GM19455 (cell line): Measurements from ENCODE around the gene AKR1B1.
"Not testable (repeated sequence)": the region's sequence is repeated elsewhere in the genome, so short reads cannot be mapped to it uniquely, and the experiment has no call there.

Source experiments
- ATAC-seq: cut with Tn5 transposase; IDR thresholded peaks from one replicate; pipeline ENCODE4 v1.9.1; 2021; ENCODE audit not compliant: unreplicated experiment

Gene AKR1B1

GRCh38 chr7:134458806-134459698, at the start of gene AKR1B1:
Gene AKR1B1, minus strand, starts transcription at chr7:134459100. Its CDS starts 38 bp downstream, at chr7:134459062.
- peak; percentile 95 for ATAC-seq

GRCh38 chr7:134505856-134506255, 47.0 kb upstream of the AKR1B1 start:
- no peak for ATAC-seq

GRCh38 chr7:134504660-134505164, 45.8 kb upstream of the AKR1B1 start:
- ATAC-seq, result no peak

- ATAC-seq, result no peak
These were observed 43.8 kb upstream of the AKR1B1 start for GRCh38 chr7:134502463-134503371.

- no peak for ATAC-seq
These were observed 42.1 kb upstream of the AKR1B1 start for GRCh38 chr7:134500982-134501381.

- no peak for ATAC-seq
These were observed 41.5 kb upstream of the AKR1B1 start for GRCh38 chr7:134500406-134500805.

- no peak for ATAC-seq
These were observed 36.6 kb upstream of the AKR1B1 start for GRCh38 chr7:134495546-134495945.

- no peak for ATAC-seq
These were observed 34.2 kb upstream of the AKR1B1 start for GRCh38 chr7:134493091-134493490.

- ATAC-seq, result not testable (repeated sequence)
These were observed 28.8 kb upstream of the AKR1B1 start for GRCh38 chr7:134487721-134488120.

GRCh38 chr7:134485203-134485602, 26.3 kb upstream of the AKR1B1 start:
- ATAC-seq, result no peak

- ATAC-seq, result no peak
These were observed 24.4 kb upstream of the AKR1B1 start for GRCh38 chr7:134483296-134483695.

- no peak for ATAC-seq
These were observed 24.0 kb upstream of the AKR1B1 start for GRCh38 chr7:134482858-134483257.

- ATAC-seq, result no peak
These were observed 22.3 kb upstream of the AKR1B1 start for GRCh38 chr7:134481167-134481566.

GRCh38 chr7:134480730-134481129, 21.8 kb upstream of the AKR1B1 start:
- no peak for ATAC-seq

- no peak for ATAC-seq
These were observed 21.3 kb upstream of the AKR1B1 start for GRCh38 chr7:134480202-134480601.

GRCh38 chr7:134478707-134479106, 19.8 kb upstream of the AKR1B1 start:
- ATAC-seq, result no peak

GRCh38 chr7:134477954-134478353, 19.1 kb upstream of the AKR1B1 start:
- ATAC-seq, result no peak

GRCh38 chr7:134476044-134476443, 17.1 kb upstream of the AKR1B1 start:
- no peak for ATAC-seq

- no peak for ATAC-seq
These were observed 15.9 kb upstream of the AKR1B1 start for GRCh38 chr7:134474828-134475227.

- no peak for ATAC-seq
These were observed 15.0 kb upstream of the AKR1B1 start for GRCh38 chr7:134473861-134474291.

- no peak for ATAC-seq
These were observed 13.8 kb upstream of the AKR1B1 start for GRCh38 chr7:134472572-134473244.
